Naive thymus-derived CD4-positive, alpha-beta T cell (primary cell): ENCODE results near the gene MB. TPM values are rescaled to one million over a fixed set of nuclear protein-coding genes. Genes with fewer than 3 reads are reported as not detected.

Source experiments
- ATAC-seq: fragments of 150-1000 bp; cut with Tn5 transposase; 2 replicates; pipeline ENCODE4 v1.10.0; 2021; ENCODE audit warnings: mild to moderate bottlenecking, moderate library complexity
- CTCF ChIA-PET: fragments of 350-600 bp; sonication (Branson Sonifier 250); formaldehyde crosslinking; loops from one replicate; lab custom pipeline; 2021; ENCODE audit warnings: antibody characterized with exemption; lab: Charles Lee
- POLR2A ChIA-PET: fragments of 350-600 bp; sonication (Branson Sonifier 250); formaldehyde crosslinking; loops from one replicate; lab custom pipeline; 2021; ENCODE audit warnings: antibody characterized with exemption, inconsistent platforms; lab: Charles Lee
- DNase-seq, 9 donors: peaks; one replicate each; pipeline versions ENCODE4 v3.0.0 to v3.0.0-alpha.2; 2020 to 2022; ENCODE audit warnings: mixed read lengths in 1 of 9
- H3K27ac ChIP-seq: one replicate; pipeline ENCODE4 v1.7.0; 2013; ENCODE audit warnings: mild to moderate bottlenecking, low read depth, low read length, moderate library complexity
- H3K27me3 ChIP-seq, 2 donors: one replicate each; pipeline ENCODE4 v1.7.0; 2013; ENCODE audit warnings: low read length in 2 of 2, mild to moderate bottlenecking in 2 of 2, moderate library complexity in 2 of 2; ENCODE audit not compliant: control insufficient read depth in 2 of 2, insufficient read depth in 2 of 2
- H3K36me3 ChIP-seq, 3 experiments: 1 replicate in 2 of 3; 2 replicates in 1 of 3; pipeline ENCODE4 v1.7.0; 2013; ENCODE audit warnings: low read length in 3 of 3, mild to moderate bottlenecking in 3 of 3, moderate library complexity in 1 of 3; ENCODE audit not compliant: insufficient read depth in 3 of 3, control insufficient read depth in 2 of 3
- H3K4me1 ChIP-seq, 2 donors: one replicate each; pipeline ENCODE4 v1.7.0; 2013; ENCODE audit warnings: low read length in 2 of 2, mild to moderate bottlenecking in 2 of 2, moderate library complexity in 1 of 2; ENCODE audit not compliant: control insufficient read depth in 2 of 2, insufficient read depth in 2 of 2
- H3K4me3 ChIP-seq: 2 replicates; pipeline ENCODE4 v1.7.0; 2013; ENCODE audit warnings: mild to moderate bottlenecking, low read length
- H3K9me3 ChIP-seq, 3 experiments: 1 replicate in 2 of 3; 2 replicates in 1 of 3; pipeline ENCODE4 v1.7.0; 2013; ENCODE audit warnings: low read length in 3 of 3; ENCODE audit not compliant: control insufficient read depth in 2 of 3
- H3K27ac Mint-ChIP-seq, 9 donors: one replicate each; pipeline ENCODE4 v1.8.0; 2020 to 2022; ENCODE audit warnings: mixed read lengths in 9 of 9, mild to moderate bottlenecking in 8 of 9, moderate library complexity in 5 of 9, inconsistent platforms in 2 of 9
- H3K27me3 Mint-ChIP-seq, 5 donors: one replicate each; pipeline ENCODE4 v1.8.0; 2021 to 2022; ENCODE audit warnings: mixed read lengths in 5 of 5, mild to moderate bottlenecking in 1 of 5
- H3K36me3 Mint-ChIP-seq, 5 donors: one replicate each; pipeline ENCODE4 v1.8.0; 2020 to 2022; ENCODE audit warnings: mixed read lengths in 5 of 5, mild to moderate bottlenecking in 3 of 5, inconsistent platforms in 1 of 5
- H3K4me1 Mint-ChIP-seq, 7 donors: one replicate each; pipeline ENCODE4 v1.8.0; 2020 to 2022; ENCODE audit warnings: mixed read lengths in 7 of 7, mild to moderate bottlenecking in 3 of 7, inconsistent platforms in 1 of 7
- H3K4me3 Mint-ChIP-seq, 10 donors: one replicate each; pipeline ENCODE4 v1.8.0; 2020 to 2022; ENCODE audit warnings: mild to moderate bottlenecking in 10 of 10, mixed read lengths in 10 of 10, moderate library complexity in 6 of 10, inconsistent platforms in 2 of 10
- H3K9me3 Mint-ChIP-seq, 11 donors: one replicate each; pipeline ENCODE4 v1.8.0; 2020 to 2022; ENCODE audit warnings: mixed read lengths in 11 of 11, mild to moderate bottlenecking in 4 of 11, inconsistent platforms in 1 of 11, moderate library complexity in 1 of 11
- intact Hi-C, 2 donors: fragments of 100-400 bp; cut with micrococcal nuclease; formaldehyde crosslinking; loops; one replicate each; pipeline ENCODE4 v1.15.1; 2023
- polyA plus RNA-seq, 2 donors: library from polyadenylated mRNA; unstranded; fragments of 300-500 nt; fragmentation: Illumina TruSeq; gene quantifications; one replicate each; pipeline ENCODE4 v1.2.3, GENCODE V29; 2021
- total RNA-seq, 6 experiments: library from RNA in 5 of 6; stranded (reverse) in 5 of 6; gene quantifications; 1 replicate in 5 of 6; 2 replicates in 1 of 6; pipeline ENCODE4 v1.2.3 and lab custom pipeline; 2021 to 2026

The MB gene
- total and polyA plus RNA-seq, 7 experiments from 2014 or later, result 0.60 TPM; not detected in 6

DNA sequence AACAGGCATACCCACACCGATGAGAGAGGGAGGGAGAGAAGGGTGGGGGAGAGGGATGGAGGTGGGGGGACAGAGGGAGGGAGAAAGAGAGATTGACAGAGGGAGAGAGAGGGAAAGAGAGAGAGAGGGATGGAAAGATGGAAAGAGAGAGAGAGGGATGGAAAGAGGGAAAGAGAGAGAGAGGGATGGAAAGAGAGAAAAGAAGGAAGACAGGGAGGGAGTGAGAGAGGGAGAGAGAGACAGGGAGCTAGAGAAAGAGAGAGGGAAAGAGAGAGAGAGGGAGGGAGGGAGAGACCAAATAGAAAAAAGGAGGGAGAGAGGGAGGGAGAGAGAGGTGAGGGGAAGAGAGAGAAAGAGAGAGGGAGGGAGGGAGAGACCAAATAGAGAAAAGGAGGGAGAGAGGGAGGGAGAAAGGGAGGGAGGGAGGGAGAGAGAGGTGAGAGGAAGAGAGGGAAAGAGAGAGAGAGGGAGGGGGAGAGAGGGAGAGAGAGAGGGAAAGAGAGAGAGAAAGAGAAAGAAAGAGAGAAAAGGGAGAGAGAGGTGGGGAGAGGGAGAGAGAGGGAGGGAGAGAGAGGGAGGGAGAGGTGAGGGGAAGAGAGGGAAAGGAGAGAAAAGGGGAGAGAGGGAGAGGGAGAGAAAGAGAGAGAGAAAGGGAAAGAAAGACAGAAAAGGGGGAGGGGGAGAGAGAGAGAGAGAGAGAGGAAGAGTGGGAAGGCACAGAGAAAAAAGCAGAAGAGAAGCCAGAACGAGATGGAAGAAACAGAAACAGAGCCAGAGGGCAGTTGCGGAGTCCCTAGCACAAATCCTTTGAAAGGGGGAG is 23.8 kb downstream of the MB start:
- Mint-ChIP-seq H3K27me3 (peaks cover 0 to 14% (median 0%) of the 10 kb centered on the region in 5 donors), H3K4me1 (peaks cover 0 to 2% (median 0%) of the 10 kb centered on the region in 7 donors), H3K9me3 (no peaks in the 10 kb centered on the region), H3K36me3 (no peaks in the 10 kb centered on the region), H3K27ac (no peak overlapping the region), H3K4me3 (no peak overlapping the region)
- no peak for DNase-seq
- POLR2A ChIA-PET, result no interaction called here
- intact Hi-C loops, result no loop called here
- Histone ChIP-seq H3K4me1 (no peaks in the 10 kb centered on the region), H3K4me3 (no peak overlapping the region), H3K27me3 (no peaks in the 10 kb centered on the region), H3K36me3 (no peaks in the 10 kb centered on the region), H3K9me3 (no peaks in the 10 kb centered on the region), H3K27ac (no peak overlapping the region)
- ATAC-seq, result no peak
- CTCF ChIA-PET, result no interaction called here

- Histone ChIP-seq H3K36me3 (no peaks in the 10 kb centered on the region), H3K4me1 (no peaks in the 10 kb centered on the region), H3K4me3 (no peak overlapping the region), H3K27me3 (no peaks in the 10 kb centered on the region), H3K27ac (no peak overlapping the region), H3K9me3 (no peaks in the 10 kb centered on the region)
- Mint-ChIP-seq H3K36me3 (no peaks in the 10 kb centered on the region), H3K27me3 (peaks cover 0 to 14% (median 0%) of the 10 kb centered on the region in 5 donors), H3K4me1 (peaks cover 0 to 2% (median 0%) of the 10 kb centered on the region in 7 donors), H3K27ac (peak overlapping the region in 1 of 9 donors; percentile 56), H3K9me3 (no peaks in the 10 kb centered on the region), H3K4me3 (no peak overlapping the region)
- ATAC-seq (no peak), DNase-seq (no peak)
- POLR2A ChIA-PET, result no interaction called here
- intact Hi-C loops, result no loop called here
- CTCF ChIA-PET, result interaction anchor here (0.9 kb wide), 1 partner anchor 10 kb away, joined by 4 read pairs; no protein-coding TSS in a partner anchor
Measured at GRCh38 chr22:35592418-35592967, 24.6 kb downstream of the MB start.

DNA sequence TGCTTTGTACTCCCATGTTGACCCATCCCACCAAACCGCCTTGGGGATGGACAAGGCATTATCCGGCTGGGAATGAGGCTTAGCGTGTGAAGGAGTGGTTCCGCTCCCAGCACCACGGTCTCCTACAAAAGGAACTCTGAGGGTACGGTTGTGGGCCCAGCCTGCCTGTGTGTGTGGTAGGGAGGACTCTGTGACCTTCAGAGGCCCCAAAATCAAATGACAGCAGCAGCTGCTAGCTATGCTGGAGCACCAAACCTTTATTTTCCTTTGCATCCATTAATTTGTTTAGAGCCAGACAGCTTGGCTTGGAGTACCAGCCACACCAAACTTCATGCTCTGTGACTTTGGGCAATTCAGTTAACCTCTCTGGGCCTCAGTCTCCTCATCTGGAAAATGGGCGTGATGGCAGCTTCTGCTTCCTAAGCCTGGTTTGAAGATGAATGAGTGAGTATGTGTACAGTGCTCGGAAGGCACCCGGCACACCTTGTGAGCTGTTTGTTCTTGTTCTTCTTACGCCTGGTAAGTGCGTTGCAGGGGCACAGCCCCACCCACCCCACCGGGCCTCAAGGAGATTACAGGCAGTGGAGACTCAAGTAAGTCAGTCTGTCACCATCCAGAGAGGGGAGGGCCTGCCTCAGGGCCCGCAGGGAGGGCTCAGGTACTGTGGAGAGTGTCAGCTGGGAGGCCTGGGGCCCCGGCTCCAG is 25.3 kb downstream of the MB start:
- CTCF ChIA-PET, result interaction anchor here (0.9 kb wide), 1 partner anchor 9 kb away, joined by 4 read pairs; no protein-coding TSS in a partner anchor
- no peak overlapping the region for H3K4me3 ChIP-seq
- H3K36me3 Mint-ChIP-seq, result no peaks in the 10 kb centered on the region

DNA sequence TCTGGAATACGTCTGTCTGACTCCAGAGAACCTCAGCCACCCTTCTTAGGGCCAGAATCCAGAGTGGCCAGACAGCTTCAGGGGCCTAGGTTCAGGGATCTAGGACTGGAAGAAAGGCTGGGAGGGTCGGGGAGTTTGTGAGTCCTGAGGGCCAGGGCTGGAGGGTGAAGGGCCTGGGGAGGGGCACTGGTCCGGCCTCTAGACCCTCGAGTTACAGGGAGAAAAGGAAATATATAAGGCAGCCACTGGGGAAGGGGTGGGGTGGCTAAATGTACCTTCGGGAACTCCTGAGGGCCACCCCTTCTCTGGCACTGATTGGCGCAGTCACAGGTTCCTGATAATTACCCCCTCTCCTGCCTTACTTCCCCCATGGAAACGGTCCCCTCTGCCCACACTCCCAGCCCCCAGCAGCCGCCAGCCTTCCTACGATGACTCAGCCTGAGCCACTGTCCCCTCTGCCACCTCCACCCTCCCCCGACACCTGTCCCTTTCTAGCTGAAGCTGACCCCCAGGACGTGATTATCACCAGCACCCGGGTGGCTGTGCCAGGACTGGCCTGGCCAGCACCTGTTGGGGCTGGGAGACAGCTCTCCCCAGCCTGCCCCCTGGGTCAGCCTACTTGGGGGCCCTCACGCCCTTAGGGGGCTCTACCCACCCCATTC is 26.4 kb downstream of the MB start:
- Histone ChIP-seq H3K9me3 (no peaks in the 10 kb centered on the region), H3K4me3 (no peak overlapping the region), H3K27ac (no peak overlapping the region), H3K4me1 (no peaks in the 10 kb centered on the region), H3K36me3 (no peaks in the 10 kb centered on the region), H3K27me3 (no peaks in the 10 kb centered on the region)
- intact Hi-C loops, result no loop called here
- Mint-ChIP-seq H3K27me3 (peaks cover 0 to 14% (median 0%) of the 10 kb centered on the region in 5 donors), H3K36me3 (no peaks in the 10 kb centered on the region), H3K4me1 (peaks cover 0 to 2% (median 0%) of the 10 kb centered on the region in 7 donors), H3K4me3 (no peak overlapping the region), H3K9me3 (no peaks in the 10 kb centered on the region), H3K27ac (no peak overlapping the region)
- DNase-seq, result no peak
- ATAC-seq, result no peak
- CTCF ChIA-PET, result interaction anchor here (0.7 kb wide), 1 partner anchor 229 kb away, joined by 3 read pairs; no protein-coding TSS in a partner anchor
- POLR2A ChIA-PET, result no interaction called here

More for the DNA sequence above, 25.3 kb downstream of the MB start:
- Histone ChIP-seq H3K27ac (no peak overlapping the region), H3K27me3 (no peaks in the 10 kb centered on the region), H3K36me3 (no peaks in the 10 kb centered on the region), H3K4me1 (no peaks in the 10 kb centered on the region), H3K9me3 (no peaks in the 10 kb centered on the region)
- Mint-ChIP-seq H3K27ac (peak overlapping the region in 1 of 9 donors; percentile 28), H3K4me3 (no peak overlapping the region), H3K27me3 (peaks cover 0 to 14% (median 0%) of the 10 kb centered on the region in 5 donors), H3K9me3 (no peaks in the 10 kb centered on the region), H3K4me1 (peaks cover 0 to 2% (median 0%) of the 10 kb centered on the region in 7 donors)
- intact Hi-C loops, result no loop called here
- ATAC-seq (no peak), DNase-seq (no peak)
- POLR2A ChIA-PET, result no interaction called here

- ChIA-PET CTCF (no interaction called here), POLR2A (no interaction called here)
- no peak overlapping the region for H3K27ac Mint-ChIP-seq
Measured at GRCh38 chr22:35589756-35590093, 27.4 kb downstream of the MB start.

GRCh38 chr22:35589071-35589755 is 27.9 kb downstream of the MB start:
- Histone ChIP-seq H3K4me1 (no peaks in the 10 kb centered on the region), H3K27ac (no peak overlapping the region), H3K36me3 (no peaks in the 10 kb centered on the region), H3K27me3 (no peaks in the 10 kb centered on the region), H3K4me3 (no peak overlapping the region), H3K9me3 (no peaks in the 10 kb centered on the region)
- intact Hi-C loops, result no loop called here
- POLR2A ChIA-PET, result no interaction called here
- H3K27me3 Mint-ChIP-seq, result peaks cover 0 to 14% (median 0%) of the 10 kb centered on the region in 5 donors
- no peaks in the 10 kb centered on the region for H3K9me3 Mint-ChIP-seq
- H3K4me1 Mint-ChIP-seq, result peaks cover 0 to 2% (median 0%) of the 10 kb centered on the region in 7 donors
- no peak for DNase-seq
- H3K4me3 Mint-ChIP-seq, result no peak overlapping the region
- ATAC-seq, result peak; percentile 88
- no peak overlapping the region for H3K27ac Mint-ChIP-seq
- CTCF ChIA-PET, result no interaction called here
- H3K36me3 Mint-ChIP-seq, result no peaks in the 10 kb centered on the region

More at GRCh38 chr22:35589756-35590093, 27.4 kb downstream of the MB start:
- H3K4me1 Mint-ChIP-seq, result peaks cover 0 to 2% (median 0%) of the 10 kb centered on the region in 7 donors
- H3K27me3 ChIP-seq, result no peaks in the 10 kb centered on the region
- H3K36me3 ChIP-seq, result no peaks in the 10 kb centered on the region
- H3K36me3 Mint-ChIP-seq, result no peaks in the 10 kb centered on the region
- H3K4me3 ChIP-seq, result no peak overlapping the region
- H3K4me1 ChIP-seq, result no peaks in the 10 kb centered on the region
- peaks cover 0 to 14% (median 0%) of the 10 kb centered on the region in 5 donors for H3K27me3 Mint-ChIP-seq
- DNase-seq, result no peak
- no peaks in the 10 kb centered on the region for H3K9me3 ChIP-seq
- no peak overlapping the region for H3K27ac ChIP-seq
- ATAC-seq, result no peak
- intact Hi-C loops, result no loop called here
- H3K9me3 Mint-ChIP-seq, result no peaks in the 10 kb centered on the region
- H3K4me3 Mint-ChIP-seq, result no peak overlapping the region
